Measurements from ENCODE around the gene IL4I1. TPM values are rescaled to one million over a fixed set of nuclear protein-coding genes. Genes with fewer than 3 reads are reported as not detected.

Gene IL4I1
- total and polyA plus RNA-seq, 2 of the 8 experiments (the other 6 are each of a cell fraction or from before 2014, with no cell fraction given), result 0.41 to 0.76 TPM

DNA sequence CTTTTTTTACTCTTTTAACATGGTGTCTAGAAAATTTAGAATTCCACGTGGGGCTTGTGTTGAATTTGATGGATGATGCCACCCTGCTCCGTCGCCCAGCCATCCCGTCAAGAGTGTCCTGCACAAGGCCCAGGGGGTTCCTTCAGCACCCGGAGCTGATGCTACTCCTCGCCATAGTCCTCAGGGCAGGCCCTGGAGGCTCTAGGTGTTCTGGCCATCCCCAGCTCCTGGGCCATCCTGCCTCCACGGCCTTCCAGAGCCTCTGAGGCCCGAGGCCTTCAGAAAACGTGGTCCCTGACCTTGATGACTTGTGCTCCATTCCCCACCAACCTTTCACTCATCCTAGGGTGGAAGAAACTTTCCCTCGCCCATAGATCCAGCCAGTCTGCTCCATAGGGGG is 22.9 kb downstream of the IL4I1 start:
- Histone ChIP-seq H2AK5ac (ENCODE audit: low read depth, low read length) (no peak overlapping the region), H4K5ac (ENCODE audit: insufficient read length, low read depth, low read length) (no peak overlapping the region), H2AFZ (ENCODE audit: low read length) (no peak overlapping the region), H3K23ac (ENCODE audit: insufficient read length) (no peak overlapping the region), H3K4ac (replicated peaks; ENCODE audit: insufficient read length, low read depth, low read length) (no peak overlapping the region), H3K27me3 (replicated peaks in 1 of 4; ENCODE audit: control insufficient read depth in 3 of 4, extremely low read depth in 1 of 4, insufficient read depth in 3 of 4, low read length in 3 of 4) (no peaks in the 10 kb centered on the region), H3K79me1 (ENCODE audit: low read depth, low read length) (peaks cover 12% of the 10 kb centered on the region), H3K14ac (ENCODE audit: insufficient read length) (no peak overlapping the region), H3K36me3 (ENCODE audit: control insufficient read depth in 2 of 4, insufficient read depth in 4 of 4, low read length in 3 of 4) (no peaks in the 10 kb centered on the region; a peak in 1 of 8 replicates), H3K27ac (ENCODE audit: low read depth, low read length) (no peak overlapping the region), H3K9ac (replicated peaks in 1 of 4; ENCODE audit: extremely low read depth in 1 of 4, low read depth in 3 of 4, low read length in 3 of 4) (no peak overlapping the region), H3K4me2 (ENCODE audit: insufficient read depth in 1 of 2, low read depth in 2 of 2, low read length in 2 of 2) (no peak overlapping the region), H3K4me1 (replicated peaks in 1 of 4; ENCODE audit: control insufficient read depth in 3 of 4, insufficient read depth in 4 of 4, low read length in 3 of 4) (peaks cover 0 to 14% (median 9%) of the 10 kb centered on the region in 4 experiments; a peak in 6 of 7 replicates), H2BK120ac (replicated peaks; ENCODE audit: low read depth, low read length) (no peak overlapping the region), H4K8ac (ENCODE audit: extremely low read depth, insufficient read depth, low read length) (peak overlapping the region; percentile 73; the same call in 1 of the 2 replicates), H3K23me2 (ENCODE audit: low read depth, low read length) (peaks cover 22% of the 10 kb centered on the region), H2BK12ac (ENCODE audit: low read depth, low read length) (no peak overlapping the region), H4K91ac (replicated peaks; ENCODE audit: insufficient read length, low read length) (no peak overlapping the region), H3K4me3 (ENCODE audit: extremely low read depth in 1 of 4, insufficient read depth in 2 of 4, low read depth in 3 of 4, low read length in 4 of 4) (no peak overlapping the region), H2BK15ac (ENCODE audit: low read length) (no peak overlapping the region), H4K20me1 (replicated peaks in 1 of 2; ENCODE audit: control insufficient read depth in 1 of 2, insufficient read depth in 2 of 2, low read length in 2 of 2) (peaks cover 0 to 3% of the 10 kb centered on the region in 2 experiments), H3K18ac (ENCODE audit: extremely low read depth, low read length) (no peak overlapping the region), H2BK20ac (ENCODE audit: low read length) (no peak overlapping the region), H3K79me2 (ENCODE audit: control insufficient read depth in 1 of 2, insufficient read depth in 2 of 2, low read length in 2 of 2) (peaks cover 0 to 23% of the 10 kb centered on the region in 2 experiments; a peak in 2 of 4 replicates), H3K56ac (replicated peaks; ENCODE audit: insufficient read length, low read depth, low read length) (no peak overlapping the region), H3K9me3 (ENCODE audit: insufficient read depth in 2 of 2, low read depth in 1 of 2, low read length in 1 of 2) (no peaks in the 10 kb centered on the region), H2BK5ac (ENCODE audit: low read depth, low read length) (no peak overlapping the region)
- WGBS, 2 experiments (ENCODE audit: extremely low coverage in 1 of 2, insufficient coverage in 1 of 2, insufficient read length in 1 of 2, insufficient replicate concordance in 2 of 2, low coverage in 1 of 2, low lambda C conversion rate in 2 of 2, missing lambda C conversion rate in 1 of 2), result 75% methylated on average over 10 of the region's 10 CpGs; no CpG with 5 or more reads in 1 of the 2 experiments
- FAIRE-seq, result no peak
- TF ChIP-seq SAP30 (IDR thresholded peaks at IDR 0.05; ENCODE audit: insufficient read depth, insufficient replicate concordance, low read length), result no peak
- TF ChIP-seq, protein P1, sequence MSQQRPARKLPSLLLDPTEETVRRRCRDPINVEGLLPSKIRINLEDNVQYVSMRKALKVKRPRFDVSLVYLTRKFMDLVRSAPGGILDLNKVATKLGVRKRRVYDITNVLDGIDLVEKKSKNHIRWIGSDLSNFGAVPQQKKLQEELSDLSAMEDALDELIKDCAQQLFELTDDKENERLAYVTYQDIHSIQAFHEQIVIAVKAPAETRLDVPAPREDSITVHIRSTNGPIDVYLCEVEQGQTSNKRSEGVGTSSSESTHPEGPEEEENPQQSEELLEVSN (IDR thresholded peaks at IDR 0.05), result no peak
- DNase-seq (ENCODE audit: low read depth in 1 of 2, low spot score in 2 of 2), result no peak
- CTCF ChIA-PET (ENCODE audit: partially characterized antibody), result interaction anchor here (0.5 kb wide), 1 partner anchor 12 kb away, joined by 3 read pairs; no protein-coding TSS in a partner anchor
- POLR2A ChIA-PET (ENCODE audit: partially characterized antibody), result interaction anchor here (1.4 to 5.3 kb wide), 3 partner anchors 11 to 19 kb away, joined by 4 to 55 read pairs (median 6); no protein-coding TSS in a partner anchor

Data from H1 (cell line).